ENCODE results near the gene GNAQ.

The GNAQ gene

GRCh38 chr9:78031444-78031892, at the start of gene GNAQ:
TSS of gene GNAQ (minus strand) at chr9:78031811. CDS start at chr9:78031235, 576 bp downstream.
- DNase-seq: peak; percentile 45

DNA sequence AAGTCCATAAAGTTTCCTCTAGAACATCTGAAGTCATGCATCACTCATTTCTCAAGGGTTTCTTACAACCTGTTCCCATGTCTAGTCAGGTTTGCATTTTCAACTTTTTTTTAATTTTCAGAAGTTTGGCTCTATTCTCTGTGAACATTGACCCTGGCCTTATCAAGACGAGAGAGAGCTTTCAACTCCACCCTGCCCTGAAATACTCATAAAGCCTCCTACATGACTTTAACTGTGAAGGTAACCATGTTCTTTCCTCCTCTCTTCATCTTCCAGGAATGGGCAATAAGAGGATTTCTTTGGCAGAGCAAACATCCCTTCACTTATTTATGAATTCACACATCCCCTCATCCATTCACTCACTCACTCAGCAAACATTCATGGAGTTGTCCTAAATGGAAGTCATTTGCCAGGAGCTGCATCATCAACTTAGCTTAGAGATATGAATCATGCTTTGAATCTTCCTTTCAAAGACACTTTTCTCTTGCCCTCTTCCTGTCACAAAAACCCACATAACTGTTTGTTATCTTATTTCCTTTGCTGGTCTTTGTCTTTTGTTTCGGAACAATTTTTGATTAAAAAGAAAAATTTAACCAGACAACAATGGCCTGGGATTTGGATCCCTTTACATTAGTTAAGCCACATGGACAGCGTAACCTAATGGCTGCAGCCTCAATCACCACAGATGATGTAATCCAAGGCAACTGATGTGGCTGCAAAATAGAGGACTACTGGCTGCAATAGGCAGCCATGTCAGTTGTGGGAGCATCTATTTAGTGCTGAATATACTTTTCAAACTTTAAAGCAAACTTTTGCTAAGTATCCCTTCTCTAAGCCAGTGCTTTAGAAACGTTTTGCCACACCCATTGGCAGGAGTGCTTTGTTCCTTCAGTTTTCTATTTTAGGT, 43.0 kb upstream of the GNAQ start:
- DNase-seq: no peak

DNA sequence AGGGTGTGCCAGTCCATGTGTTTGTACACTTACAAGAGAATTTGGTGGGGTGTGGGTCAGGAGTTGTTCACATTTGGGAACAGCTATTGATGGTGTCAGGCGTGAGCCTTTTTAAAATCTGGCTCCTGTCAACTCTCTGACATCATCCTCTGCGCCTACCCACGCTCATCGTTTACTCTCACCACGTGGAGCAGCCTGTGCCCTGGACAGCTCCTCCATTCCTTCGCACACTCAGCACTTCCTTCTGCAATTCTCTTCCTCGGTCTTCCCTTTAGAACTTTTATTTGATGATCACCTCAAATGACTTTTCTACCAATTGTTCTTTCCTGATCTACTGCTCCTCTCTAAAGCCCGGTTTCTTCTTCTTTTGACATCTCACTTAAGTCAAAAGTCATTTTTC, 42.1 kb upstream of the GNAQ start:
- DNase-seq: no peak

- no peak for DNase-seq
These were observed 41.1 kb upstream of the GNAQ start for GRCh38 chr9:78072586-78073199.

DNA sequence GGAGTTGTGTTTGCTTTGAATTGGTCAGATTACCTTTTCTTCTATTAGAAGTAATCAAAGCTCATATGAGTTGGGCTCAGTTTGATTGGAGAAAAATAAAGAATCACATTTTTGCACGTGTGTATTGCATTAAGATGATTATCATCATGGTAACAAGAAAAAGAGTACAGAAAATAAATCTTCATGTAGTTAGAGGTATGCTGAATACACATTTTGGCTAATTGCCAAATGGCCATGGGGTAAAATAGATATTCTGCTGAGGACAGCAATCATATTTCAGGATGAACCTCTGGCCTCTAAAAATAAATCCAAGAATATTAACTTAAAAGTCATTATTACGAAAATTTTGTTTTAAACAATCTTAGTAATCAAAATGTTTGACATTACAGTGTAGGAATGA, 38.9 kb upstream of the GNAQ start:
- no peak for DNase-seq

- no peak for DNase-seq
These were observed 32.5 kb upstream of the GNAQ start for GRCh38 chr9:78064075-78064474.

GRCh38 chr9:78062710-78063109, 31.1 kb upstream of the GNAQ start:
- no peak for DNase-seq

GRCh38 chr9:78054218-78054617, 22.6 kb upstream of the GNAQ start:
- DNase-seq: peak; percentile 19

DNA sequence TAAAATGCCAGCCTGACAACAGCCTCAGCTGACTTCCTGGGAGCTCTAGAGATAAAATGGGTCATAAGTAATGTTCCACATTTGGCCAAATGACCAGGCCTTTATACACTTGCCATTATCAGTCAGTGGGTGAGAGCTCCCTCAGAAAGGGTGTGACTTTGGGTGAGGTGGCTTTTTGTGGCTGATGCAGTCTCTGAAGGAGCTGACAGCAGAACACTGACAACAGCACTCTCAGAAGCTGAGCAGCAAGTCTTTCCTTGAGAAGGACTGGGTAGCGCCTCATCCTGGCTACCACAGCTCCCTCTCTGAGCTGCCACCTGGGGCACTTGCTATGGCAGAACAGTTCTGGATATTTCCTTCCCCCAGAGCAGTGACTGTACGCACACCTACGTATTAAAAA, 22.0 kb upstream of the GNAQ start:
- no peak for DNase-seq

DNA sequence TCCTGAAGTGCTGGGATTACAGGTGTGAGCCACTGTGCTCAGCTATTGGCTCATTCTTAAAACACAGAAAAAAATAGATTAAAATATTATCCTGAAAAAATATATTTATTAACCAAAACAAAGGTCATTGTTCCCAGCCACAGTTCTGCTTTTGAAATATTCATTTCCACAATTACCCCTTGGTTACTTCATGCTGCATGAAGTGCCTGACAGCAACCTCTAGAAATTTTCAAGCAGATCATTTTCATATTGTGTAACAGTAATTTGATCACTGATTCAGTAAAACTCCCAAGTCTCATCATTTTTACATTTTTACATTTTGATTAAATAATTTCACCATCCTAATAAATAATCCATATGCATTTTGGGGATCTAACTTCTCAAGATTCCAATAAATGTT, 18.8 kb upstream of the GNAQ start:
- no peak for DNase-seq

GRCh38 chr9:78049484-78049883, 17.9 kb upstream of the GNAQ start:
- DNase-seq: no peak

DNA sequence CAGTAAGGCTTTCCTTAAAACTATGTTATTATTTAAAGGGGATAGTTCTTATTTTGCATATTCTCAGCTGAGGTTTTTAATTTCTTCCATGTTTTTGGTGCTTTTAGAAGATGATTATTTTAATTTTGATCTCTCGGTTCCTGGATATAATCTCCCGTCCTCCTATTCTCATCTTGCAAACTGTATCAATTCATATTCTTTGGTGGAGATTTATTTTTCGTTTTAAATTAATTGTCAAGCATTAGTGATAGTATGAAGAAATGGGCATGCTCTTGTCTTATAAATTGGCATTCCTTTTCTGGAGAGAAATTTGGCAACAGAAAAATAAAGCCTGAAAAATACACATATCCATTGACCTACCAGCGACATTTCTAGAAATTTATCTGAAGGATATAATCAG, 15.5 kb upstream of the GNAQ start:
- DNase-seq: no peak

DNA sequence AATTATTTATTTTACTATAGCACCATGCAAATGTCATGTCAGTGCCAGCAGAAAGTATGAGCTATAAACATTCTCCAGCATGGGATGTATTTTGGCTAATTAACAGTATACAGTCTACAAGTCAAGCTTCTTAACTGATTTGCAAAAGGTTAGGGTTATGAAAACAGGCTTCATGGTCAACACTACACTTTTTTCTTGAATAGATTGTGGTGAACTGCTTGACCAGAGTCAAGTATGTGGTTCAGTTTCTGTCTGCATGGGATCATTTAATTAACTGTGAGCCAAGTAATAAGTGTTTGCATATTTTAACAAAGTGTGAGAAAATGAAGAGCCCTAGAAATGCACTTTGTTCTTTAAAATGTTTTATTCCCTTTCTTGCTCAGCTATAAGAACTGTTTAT, 14.5 kb upstream of the GNAQ start:
- DNase-seq: no peak

DNA sequence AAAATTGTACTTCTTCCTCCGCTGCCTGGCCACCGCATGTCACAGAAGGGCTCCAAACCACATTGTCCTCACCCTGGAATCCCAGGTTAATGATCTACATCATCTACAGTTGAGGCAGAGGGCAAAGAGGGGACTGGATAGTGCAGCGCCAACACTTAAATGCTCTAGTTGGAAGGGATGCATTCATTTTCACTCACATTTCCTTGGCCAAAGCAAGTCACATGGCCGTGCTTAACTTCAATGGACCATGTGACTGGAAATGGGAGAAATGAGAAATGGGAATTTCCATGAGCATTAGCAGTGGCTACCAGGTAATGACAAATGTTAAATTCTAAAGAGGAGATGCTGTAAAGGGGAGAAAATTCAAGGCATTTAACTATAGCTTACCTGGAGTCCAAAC, 13.3 kb upstream of the GNAQ start:
- DNase-seq: no peak

- DNase-seq: no peak
These were observed 12.6 kb upstream of the GNAQ start for GRCh38 chr9:78044189-78044588.

GRCh38 chr9:78041971-78042370, 10.4 kb upstream of the GNAQ start:
- DNase-seq: no peak

DNA sequence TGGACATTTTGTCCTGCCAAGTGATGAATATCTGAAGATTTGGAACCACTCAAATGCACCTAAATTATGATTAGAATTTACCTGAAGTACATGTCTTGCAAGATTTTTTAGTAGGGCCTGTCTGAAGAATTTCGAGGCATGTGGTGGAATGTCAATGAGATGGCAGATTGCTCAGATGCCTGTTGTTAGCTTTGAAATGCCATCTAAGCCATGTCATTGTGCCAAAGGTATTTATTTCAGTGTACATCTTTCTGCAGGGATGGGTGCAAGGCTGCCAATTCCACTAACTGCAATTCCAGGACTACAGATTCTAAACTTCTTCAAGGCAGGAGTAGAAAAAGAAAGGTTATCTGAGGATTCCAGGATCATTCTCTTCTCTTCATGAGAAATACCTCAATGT, 9.1 kb upstream of the GNAQ start:
- DNase-seq: no peak

DNA sequence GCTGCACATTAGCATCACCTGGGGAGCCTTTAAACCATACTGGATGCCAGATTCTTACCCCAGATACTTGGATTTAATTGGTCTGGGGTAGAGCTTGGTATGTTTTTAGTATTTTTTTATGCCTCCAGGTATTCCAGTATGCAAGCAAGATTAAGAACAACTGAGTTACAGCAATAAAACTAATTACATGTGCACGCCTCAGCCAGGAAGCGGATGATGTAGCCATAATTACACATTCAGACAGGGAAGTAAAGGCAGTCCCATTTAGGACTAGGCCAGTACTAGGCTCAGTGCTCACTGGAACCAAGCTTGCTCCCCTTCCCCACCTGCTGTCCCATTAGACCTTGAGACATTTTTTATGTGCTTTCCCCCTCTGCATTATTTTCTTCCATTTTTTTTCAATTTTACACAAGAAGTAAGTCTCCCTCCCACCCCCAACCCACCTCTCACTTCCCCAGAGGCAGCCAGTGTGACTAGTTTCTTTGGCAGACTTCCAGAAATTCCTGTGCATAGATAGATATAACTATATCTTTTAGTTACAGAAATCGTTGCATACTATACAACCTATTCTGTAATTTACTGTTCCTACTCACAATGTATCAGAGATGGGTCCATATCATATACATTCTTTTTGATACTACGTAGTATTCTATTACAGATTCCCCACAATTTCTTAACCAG, 7.1 kb upstream of the GNAQ start:
- no peak for DNase-seq

DNA sequence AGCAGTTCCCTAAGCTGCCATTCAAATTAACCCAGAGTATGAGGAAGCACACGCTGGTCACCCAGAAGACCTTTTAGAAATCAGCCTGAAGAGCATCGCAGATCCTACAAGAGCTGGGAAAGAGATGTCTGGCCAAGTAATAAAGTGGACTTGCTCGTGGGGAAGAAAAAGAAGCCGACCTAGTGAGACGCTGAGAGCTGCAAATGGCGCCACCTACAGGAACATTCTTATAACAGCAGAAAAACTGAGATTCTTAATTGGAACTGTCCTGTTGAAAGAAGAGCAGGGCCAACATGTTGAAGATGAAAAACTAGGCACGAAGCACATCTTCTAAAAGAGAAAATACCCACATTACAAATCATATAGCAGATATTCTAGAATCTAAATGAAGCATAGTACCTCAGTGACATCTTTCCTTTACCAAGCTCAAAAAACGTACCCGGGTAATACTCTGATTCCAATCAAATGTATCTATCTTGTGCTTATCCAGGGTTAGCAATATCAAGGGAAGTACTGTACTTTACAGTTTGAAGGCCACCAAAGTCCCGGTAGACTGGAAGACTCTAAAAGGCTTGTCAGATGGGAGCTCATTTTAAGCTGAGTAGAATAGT, 3.9 kb upstream of the GNAQ start:
- DNase-seq: peak; percentile 31

DNA sequence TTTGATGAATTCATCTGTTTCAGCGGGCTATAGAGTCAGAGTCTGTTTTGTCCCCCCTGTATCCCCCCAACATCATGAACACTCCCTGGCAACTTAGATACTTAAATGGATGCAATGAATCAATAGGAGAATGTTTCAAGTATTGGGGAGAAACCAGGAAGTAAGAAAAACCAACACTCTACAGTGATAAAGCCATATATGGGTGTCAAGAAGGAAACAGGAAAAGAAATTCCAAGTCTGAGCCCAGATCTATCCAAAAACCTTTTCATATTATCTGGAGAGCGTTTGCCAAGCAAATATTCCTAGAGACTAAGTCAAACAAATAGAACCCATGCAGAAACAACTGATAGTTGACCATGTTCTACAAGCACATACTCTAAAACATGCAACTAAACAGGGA, 2.3 kb upstream of the GNAQ start:
- no peak for DNase-seq

- DNase-seq: no peak
These were observed 1.3 kb upstream of the GNAQ start for GRCh38 chr9:78032730-78033457.

- DNase-seq: peak; percentile 72
These were observed 500 bp upstream of the GNAQ start for GRCh38 chr9:78031893-78032729.
